HG02885 (cell line): ENCODE results near the gene COLQ.
"Not testable (repeated sequence)": the region's sequence is repeated elsewhere in the genome, so short reads cannot be mapped to it uniquely, and the experiment has no call there.

Source experiments
- ATAC-seq: cut with Tn5 transposase; IDR thresholded peaks from one replicate; pipeline ENCODE4 v1.9.1; 2021; ENCODE audit warnings: mild to moderate bottlenecking; ENCODE audit not compliant: unreplicated experiment, poor library complexity

COLQ gene

DNA sequence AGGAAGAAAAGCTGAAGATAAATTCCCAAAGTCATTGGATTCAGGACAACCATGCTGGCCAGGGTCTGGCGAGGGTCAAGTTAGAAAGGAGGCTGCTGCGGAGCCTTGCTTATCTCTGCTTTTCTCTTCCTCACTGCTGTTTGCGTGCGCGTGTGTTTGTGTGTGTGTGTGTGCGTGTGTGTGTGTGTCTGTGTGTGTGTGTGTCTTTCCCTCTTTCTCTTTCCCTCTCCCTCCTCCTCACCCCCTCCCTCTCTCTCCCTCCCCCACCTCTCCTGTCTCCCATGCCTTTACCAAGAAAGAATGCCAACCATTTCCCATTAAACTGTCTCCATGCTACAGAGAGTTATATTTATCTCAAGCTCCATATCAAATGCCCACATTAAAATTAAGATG lies at the start of gene COLQ:
Gene COLQ (minus strand): TSS at position 134 of the 393 bp plus-strand sequence. CDS start 81 bp downstream, at position 53.
- ATAC-seq, result no peak

GRCh38 chr3:15563190-15563589 lies 41.7 kb upstream of the COLQ start:
- ATAC-seq, result no peak

DNA sequence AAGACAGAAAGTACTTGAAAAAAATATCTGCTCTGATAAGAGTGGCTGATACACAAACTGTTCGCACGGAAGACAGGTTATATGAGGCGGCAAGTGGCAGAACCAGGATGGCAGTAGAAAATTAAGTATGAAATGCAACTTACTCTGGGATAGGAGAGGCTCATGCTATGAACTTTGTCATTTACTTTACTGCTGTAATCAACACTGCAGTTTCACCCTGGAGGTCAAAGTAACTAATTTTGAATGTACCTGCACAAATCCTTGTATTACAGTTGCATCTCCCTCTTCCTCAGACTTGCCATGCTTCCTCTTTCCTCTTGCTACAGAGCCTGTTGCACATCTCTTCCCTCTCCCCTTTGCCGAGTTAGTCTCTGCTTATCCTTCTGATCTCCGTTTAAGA lies 41.1 kb upstream of the COLQ start:
- ATAC-seq, result no peak

DNA sequence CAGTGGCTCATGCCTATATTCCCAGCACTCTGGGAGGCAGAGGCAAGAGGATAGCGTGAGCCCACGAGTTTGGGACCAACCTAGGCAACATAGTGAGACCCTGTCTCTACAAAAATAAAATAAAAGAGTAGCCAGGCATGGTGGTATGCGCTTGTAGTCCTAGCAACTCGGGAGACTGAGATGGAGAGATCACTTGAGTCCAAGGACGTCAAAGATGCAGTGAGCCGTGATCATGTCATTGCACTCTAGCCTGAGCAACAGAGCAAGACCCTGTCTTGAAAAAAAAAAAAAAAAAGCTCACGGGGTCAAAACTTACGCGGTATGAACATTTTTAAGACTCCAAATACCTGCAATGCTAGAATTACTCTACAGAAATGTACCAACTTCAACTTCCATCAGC lies 37.1 kb upstream of the COLQ start:
- ATAC-seq, result no peak

DNA sequence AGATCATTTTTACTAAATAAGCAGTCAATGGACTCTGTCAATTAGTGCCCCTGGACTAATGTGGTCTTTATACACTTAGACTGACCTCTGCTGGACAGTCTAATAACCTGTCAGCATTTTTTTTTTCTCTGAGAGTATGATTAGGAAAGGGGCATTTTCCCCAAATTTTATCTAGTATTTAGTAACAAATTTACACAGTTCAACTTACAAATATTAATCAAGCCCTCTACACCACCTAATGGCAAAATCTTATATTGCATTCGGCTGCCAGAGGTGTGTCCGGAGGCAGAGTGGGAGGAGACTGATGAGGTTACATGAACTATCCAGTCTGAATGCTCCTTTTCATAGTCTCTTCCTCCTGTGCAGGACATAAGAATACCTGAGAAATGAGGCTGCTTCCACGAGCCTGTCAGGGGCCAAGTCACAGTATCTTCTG lies 36.0 kb upstream of the COLQ start:
- peak; percentile 69 for ATAC-seq

DNA sequence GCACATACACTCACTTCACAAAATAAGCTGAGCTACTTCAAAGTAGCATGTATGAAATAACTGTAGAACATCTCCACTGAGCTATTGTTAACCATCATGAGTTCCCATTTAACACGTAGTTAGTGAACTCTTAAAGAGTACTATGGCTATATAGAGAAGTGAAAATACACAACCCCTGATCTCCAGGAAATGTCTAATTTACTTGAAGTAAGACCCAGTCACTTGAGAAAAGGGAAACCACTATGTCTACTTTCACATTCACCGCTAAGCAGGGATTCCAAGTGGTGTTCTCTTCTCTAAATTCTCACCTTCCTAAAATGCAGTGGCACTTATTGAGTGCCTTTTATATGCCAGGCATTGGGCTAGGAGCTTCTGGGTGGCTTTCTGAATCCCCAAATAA lies 35.0 kb upstream of the COLQ start:
- peak; percentile 92 for ATAC-seq

GRCh38 chr3:15553749-15554148 lies 32.2 kb upstream of the COLQ start:
- no peak for ATAC-seq

GRCh38 chr3:15551902-15552301 lies 30.4 kb upstream of the COLQ start:
- no peak for ATAC-seq

DNA sequence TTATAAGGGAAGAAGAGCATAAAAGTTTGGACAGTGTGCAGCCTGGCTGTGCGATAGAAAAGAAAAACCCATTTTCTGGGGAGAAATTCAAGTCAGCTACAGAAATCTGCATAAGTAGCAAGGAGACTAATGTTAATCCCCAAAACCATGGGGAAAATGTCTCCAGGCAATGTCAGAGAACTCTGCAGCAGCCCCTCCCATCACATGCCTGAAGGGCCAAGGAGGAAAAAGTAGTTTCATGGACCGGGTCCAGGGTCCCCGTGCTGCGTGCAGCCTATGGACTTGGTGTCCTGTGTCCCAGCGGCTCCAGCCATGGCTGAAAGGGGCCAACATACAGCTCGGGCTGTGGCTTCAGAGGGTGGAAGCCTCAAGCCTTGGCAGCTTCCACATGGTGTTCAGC lies 28.3 kb upstream of the COLQ start:
- ATAC-seq, result no peak

DNA sequence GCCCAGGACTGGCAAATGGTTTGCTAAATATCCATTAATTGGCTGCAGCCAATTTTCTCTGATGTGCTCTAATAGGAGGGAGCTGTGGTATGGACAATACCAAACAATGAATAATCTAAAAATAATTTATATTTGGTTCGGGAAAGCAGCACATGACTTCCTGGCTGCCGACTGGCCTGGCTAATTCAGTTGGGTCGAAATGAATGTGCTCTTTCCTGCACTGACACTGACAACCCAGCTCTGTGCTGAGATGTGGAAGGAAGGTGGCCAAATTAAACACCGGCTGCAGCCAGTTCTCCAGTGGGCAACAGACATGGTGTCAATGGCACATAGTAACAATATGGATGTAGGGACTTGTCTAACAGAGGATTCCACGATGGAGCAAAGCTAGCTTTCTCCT lies 21.1 kb upstream of the COLQ start:
- ATAC-seq, result no peak

DNA sequence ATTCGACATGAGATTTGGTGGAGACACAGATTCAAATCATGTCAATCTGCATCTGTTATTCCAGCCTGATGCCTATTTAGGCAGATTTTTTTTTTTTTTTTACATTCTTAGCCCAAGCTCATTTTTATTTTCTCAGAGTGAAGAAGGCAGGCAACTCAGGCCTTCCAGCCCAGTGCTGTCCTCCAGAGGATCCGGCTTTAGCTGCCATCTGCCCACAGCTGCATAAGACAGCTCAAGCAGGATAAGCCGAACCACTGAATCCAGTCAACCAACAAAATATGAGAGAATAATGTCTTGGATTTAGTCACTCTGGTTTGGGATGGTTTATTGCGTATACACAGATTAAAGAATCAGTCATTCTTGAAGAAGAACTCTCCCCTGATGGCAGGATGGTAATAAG lies 19.9 kb upstream of the COLQ start:
- no peak for ATAC-seq

GRCh38 chr3:15539066-15539465 lies 17.6 kb upstream of the COLQ start:
- ATAC-seq, result no peak

DNA sequence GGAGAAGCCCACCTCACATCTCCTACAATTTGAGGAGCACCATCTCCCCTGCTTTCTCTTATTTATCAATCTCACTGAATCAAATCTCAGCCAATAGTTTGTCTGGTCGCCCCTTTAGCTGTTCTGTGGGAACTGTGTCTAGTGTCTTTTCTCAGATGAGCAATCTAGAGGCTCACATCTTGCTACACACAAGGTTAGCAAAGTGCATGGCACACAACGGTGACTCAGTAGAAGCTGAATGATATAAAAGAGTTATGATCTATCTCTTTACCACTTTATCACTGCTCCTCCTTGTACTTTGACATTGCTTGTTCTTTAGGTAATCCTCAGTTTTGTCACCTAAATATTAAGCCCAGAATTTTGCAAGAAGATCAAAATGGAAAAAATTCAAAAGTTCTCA lies 16.8 kb upstream of the COLQ start:
- ATAC-seq, result no peak

GRCh38 chr3:15536856-15537255 lies 15.3 kb upstream of the COLQ start:
- ATAC-seq, result no peak

GRCh38 chr3:15535732-15536131 lies 14.2 kb upstream of the COLQ start:
- ATAC-seq, result peak; percentile 77

DNA sequence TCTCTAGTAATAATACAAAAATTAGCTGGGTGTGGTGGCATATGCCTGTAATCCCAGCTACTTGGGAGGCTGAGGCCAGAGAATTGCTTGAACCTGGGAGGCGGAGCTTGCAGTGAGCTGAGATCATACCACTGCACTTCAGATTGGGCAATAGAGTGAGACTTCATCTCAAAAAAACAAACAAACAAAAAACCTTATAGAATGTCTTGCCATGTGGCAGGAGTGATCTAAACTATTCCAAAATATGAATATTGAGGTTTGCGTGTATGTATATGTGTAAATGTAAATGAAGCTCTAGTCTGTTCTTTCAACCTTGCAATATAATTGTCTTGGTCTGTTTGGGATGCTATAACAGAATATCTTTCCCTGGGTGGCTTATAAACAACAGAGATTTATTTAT lies 11.1 kb upstream of the COLQ start:
- ATAC-seq, result not testable (repeated sequence)

- no peak for ATAC-seq
These were observed 9.8 kb upstream of the COLQ start for GRCh38 chr3:15531346-15531745.

DNA sequence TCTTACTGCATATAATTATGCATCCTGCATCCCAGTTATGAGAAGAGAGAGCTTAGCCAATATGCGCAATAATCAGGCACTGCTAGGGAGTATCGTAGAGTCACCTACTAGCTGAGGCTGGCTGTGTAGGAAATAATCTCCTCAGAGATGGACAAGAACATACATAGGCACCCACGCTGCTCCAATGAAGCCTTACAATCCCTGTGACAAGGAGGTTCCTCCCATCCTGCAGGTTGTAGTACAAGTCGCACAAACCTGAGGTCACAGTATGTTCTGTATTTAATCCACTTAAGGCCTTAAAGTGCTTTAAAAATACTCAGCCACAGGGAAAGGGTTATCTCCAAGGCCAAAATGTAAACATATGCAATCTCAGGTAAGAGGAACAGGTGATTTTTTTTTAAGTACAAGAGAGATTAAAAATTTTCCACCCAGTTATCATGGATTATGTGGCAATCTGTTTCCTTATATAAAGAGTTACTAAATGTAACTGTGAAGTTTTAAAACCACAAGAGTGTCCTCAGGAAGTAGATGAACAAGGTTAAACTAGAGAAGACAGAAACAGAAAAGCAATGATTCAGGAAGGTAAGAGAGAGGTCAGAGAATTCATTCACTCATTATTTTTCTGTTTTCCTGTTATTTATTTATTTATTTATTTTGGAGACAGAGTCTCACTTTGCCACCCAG lies 7.5 kb upstream of the COLQ start:
- ATAC-seq, result no peak

DNA sequence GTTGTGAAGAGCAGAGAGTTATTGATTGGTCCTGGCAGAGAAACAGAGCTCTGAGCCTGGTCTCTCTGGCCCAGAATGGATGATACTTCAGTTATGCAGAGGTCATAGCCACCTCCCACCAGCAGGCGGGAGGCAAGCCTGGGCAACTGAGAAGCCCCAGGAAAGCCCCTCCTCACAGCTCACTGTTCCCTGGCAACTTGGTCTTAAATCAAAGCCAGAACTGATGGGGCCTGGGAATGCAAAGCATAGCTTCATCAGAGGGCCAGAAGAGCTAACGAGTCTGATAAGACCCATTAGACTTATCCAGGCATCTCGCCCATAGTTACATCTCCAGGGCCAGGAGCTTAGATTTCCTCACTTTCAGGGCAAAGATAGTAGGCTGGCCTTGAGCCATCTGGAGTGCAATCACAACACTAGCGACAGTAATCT lies 5.5 kb upstream of the COLQ start:
- ATAC-seq, result no peak

DNA sequence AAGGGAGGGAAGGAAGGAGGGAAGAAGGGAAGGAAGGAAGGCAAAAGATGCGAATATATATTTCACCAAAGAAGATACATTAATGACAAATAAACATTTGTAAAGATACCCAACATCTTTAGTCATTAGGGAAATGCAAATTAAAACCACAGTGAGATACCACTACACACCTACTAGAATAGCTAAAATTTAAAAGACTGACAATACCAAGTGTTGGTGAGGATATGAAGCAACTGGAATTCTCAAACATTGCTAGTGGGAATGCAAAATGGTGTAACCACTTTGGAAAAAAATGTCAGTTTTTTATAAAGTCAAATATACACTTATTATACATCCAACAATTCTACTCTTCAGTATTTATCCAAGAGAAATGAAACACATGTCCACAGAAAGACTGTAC lies 4.3 kb upstream of the COLQ start:
- ATAC-seq, result no peak

- ATAC-seq, result no peak
These were observed 2.3 kb upstream of the COLQ start for GRCh38 chr3:15523660-15524417.

DNA sequence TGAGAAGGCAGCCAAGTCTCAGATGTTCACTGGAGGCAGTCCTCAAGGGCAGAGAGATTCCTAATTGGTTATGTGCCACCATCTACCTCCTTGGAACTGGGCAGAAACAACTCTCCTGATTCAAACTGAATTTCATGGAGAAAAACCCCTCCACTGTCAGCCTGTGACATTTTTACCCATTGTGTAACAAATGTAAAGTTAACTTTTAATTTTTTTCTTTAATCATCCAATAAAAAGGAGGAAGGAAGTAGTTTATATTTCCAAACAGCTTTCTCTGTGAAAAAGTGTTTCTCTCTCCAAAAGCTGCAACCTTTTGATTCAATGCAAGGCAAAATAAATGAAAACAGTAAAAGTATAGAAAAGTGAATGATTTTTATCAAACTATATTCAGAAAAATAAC lies 510 bp upstream of the COLQ start:
- ATAC-seq, result no peak
